ENCODE results near the gene RETREG3. TPM values are rescaled to one million over a fixed set of nuclear protein-coding genes. Genes with fewer than 3 reads are reported as not detected.
"Not testable (repeated sequence)": the region's sequence is repeated elsewhere in the genome, so short reads cannot be mapped to it uniquely, and the experiment has no call there.

RETREG3 gene
- total and polyA plus RNA-seq, 2 of the 4 experiments (the other 2 are of a cell fraction): 18.1 to 44.1 TPM

- in situ Hi-C loops (cut with MboI; ENCODE audit: low sequenced_read_pairs); H3K4ac ChIP-seq (ENCODE audit: low read depth, low read length); BruUV-seq (replicated peaks); H3K18ac ChIP-seq (ENCODE audit: low read depth, low read length); H3K56ac ChIP-seq (ENCODE audit: extremely low read depth, insufficient read depth, low read length); H2AK5ac ChIP-seq (ENCODE audit: low read depth, low read length); H3K14ac ChIP-seq (replicated peaks; ENCODE audit: low read depth, low read length); H3K27ac ChIP-seq (ENCODE audit: insufficient read depth, low read length); ATAC-seq (ENCODE audit: low read depth); intact Hi-C loops (cut with micrococcal nuclease); H4K5ac ChIP-seq (ENCODE audit: low read depth, low read length); H4K91ac ChIP-seq (ENCODE audit: insufficient read depth, low read depth, low read length); H2BK5ac ChIP-seq (ENCODE audit: low read depth, low read length, poor library complexity, severe bottlenecking); H3K9me1 ChIP-seq (ENCODE audit: insufficient read depth, low read length); H3K9ac ChIP-seq (ENCODE audit: low read depth, low read length); H3K27me3 ChIP-seq (ENCODE audit: control insufficient read depth, insufficient read depth, low read length); CTCF ChIA-PET; DNase-seq; H2BK15ac ChIP-seq (ENCODE audit: low read depth, low read length); H2BK120ac ChIP-seq (ENCODE audit: low read depth, low read length); H4K8ac ChIP-seq (ENCODE audit: low read depth in 2 of 2, low read length in 2 of 2); H3K4me1 ChIP-seq (ENCODE audit: control insufficient read depth, insufficient read depth, low read length); H4K20me1 ChIP-seq (ENCODE audit: insufficient read depth, low read length); POLR2A ChIA-PET (ENCODE audit: unreplicated experiment); H3K9me3 ChIP-seq (ENCODE audit: control insufficient read depth, insufficient read depth, low read length); H2AFZ ChIP-seq (replicated peaks; ENCODE audit: low read length, poor library complexity); H3K4me3 ChIP-seq (ENCODE audit: insufficient read depth, low read depth, low read length); H3K4me2 ChIP-seq (ENCODE audit: low read depth, low read length); H2BK20ac ChIP-seq (ENCODE audit: low read depth, low read length); H3K23ac ChIP-seq (ENCODE audit: low read depth, low read length); H2AK9ac ChIP-seq (replicated peaks; ENCODE audit: low read depth, low read length, poor library complexity); H3K36me3 ChIP-seq (ENCODE audit: control insufficient read depth, insufficient read depth, low read length); dilution Hi-C loops (cut with HindIII; ENCODE audit: low sequenced_read_pairs, unreplicated experiment); H3K79me1 ChIP-seq (ENCODE audit: low read depth in 1 of 2, low read length in 2 of 2): not testable (repeated sequence)
- 40% methylated on average over 1 of the region's 3 CpGs; no CpG with 5 or more reads in 1 of the 2 experiments for WGBS, 2 experiments (ENCODE audit: extremely low coverage in 2 of 2, insufficient read length in 1 of 2)
Measured at GRCh38 chr17:42621987-42622386, 12.8 kb upstream of the RETREG3 start.

Measured in IMR-90 (cell line).